HG03558 (cell line): ENCODE results near the gene LRRC1.

Experiments used
- ATAC-seq: cut with Tn5 transposase; IDR thresholded peaks from one replicate; pipeline ENCODE4 v1.9.1; 2021; ENCODE audit warnings: moderate number of reproducible peaks; ENCODE audit not compliant: unreplicated experiment; ENCODE audit errors: extremely low read depth

Gene LRRC1

DNA sequence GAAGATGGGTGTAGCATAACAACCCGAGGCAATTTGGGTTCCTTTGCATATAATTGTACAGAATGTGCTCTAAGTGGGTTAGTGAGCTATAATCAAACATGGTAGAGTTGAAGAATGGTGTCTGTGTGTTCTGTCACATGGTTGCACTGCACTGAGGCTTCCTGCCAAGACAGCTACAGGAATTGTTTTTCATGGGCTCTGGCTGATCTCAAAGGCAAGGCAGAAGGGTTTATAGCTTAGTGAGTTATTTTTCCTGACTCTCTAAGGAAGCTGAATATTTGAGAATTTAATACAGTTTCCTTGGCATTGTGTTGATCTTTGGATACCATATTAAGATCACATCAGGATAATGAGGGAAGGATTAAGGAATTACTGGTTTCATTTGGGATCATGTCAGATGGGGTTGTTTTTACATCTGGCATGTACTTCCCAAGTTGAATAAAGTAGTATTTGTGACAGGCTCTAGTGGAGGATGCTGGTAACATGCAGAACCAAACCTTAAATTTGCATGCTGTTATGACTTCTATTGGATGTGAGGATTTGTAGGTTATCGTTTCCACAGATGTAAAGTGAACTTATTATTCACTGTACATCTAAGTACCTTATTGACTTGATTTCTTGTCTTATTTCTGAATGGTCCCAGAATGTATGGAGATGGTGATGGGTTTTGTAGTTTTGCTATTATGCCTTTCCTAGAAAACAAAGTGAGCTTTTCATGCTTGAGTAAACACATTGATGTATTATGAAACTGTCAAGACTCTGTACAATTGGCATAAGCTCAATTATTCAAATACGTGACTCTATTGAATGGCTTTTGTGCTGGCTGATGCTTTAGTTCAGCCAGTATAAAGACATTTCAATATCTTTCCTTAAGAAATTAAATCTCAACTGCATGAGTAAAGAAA is 43.3 kb downstream of the LRRC1 start:
- ATAC-seq: no peak

DNA sequence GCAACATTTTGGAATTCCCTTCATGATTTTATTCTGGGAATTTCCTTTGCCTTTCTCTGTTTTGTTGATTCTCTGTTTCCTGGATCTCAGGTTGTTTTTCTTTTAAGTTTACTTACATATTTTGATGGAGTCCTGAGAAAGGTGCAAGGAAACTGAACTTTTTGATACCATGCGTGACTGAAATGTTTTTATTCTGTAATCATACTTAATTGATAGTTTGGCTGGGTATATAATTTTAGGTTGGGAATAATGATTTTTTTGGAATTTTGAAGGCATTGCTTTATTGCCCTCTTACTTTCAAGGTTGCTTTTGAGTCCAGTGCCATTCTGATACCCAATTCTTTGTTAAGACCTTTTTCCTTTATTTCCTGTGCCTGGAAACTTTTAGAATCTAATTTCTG is 45.2 kb downstream of the LRRC1 start:
- no peak for ATAC-seq

GRCh38 chr6:53845280-53846195 is 50.7 kb downstream of the LRRC1 start:
- no peak for ATAC-seq

GRCh38 chr6:53846250-53846649 is 51.4 kb downstream of the LRRC1 start:
- no peak for ATAC-seq

DNA sequence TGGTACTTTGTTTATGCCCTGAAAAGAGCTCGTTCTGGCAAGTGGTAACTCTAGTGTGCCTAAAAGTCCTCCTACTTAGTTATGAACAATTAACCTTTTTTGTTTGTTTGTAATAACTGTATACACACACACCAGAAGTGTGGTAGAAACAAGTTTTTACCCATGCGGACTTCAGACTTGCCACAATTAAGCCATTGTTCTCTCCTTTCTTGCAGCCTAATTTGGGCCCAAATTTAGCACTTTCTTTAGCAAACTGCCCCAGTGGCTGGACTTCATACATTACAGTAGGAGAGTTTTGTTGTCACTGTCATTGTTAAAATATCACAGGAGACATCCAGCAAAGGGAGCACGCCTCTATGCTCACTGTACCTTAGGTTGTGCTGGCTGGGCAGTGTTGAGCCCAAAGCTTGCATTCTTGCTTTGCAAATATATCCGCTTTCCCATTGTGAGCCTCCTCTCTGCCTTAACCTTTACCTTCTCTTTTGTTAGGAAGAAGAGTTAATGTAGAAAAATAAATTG is 53.0 kb downstream of the LRRC1 start:
- ATAC-seq: no peak

GRCh38 chr6:53850527-53850926 is 55.7 kb downstream of the LRRC1 start:
- no peak for ATAC-seq

- ATAC-seq: no peak
These were observed 56.8 kb downstream of the LRRC1 start for GRCh38 chr6:53851561-53851960.

DNA sequence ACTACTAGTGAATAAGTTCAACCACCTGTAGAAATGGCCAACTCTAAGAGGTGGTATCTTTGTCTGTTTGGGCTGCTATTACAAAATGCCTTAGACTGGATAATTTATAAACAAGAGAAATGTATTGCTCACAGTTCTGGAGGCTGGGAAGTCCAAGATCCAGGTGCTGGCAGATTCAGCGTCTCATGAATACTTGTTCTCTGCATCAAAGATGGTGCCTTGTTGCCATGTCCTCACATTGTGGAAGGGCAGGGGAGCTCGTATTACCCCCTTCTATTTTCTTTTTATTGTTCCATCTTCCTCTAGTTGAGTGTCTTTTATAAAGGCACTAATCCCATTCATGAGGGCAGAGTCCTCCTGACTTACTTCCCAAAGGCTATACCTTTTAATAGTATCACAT is 58.0 kb downstream of the LRRC1 start:
- no peak for ATAC-seq

- ATAC-seq: peak; percentile 93
These were observed 60.2 kb downstream of the LRRC1 start for GRCh38 chr6:53854843-53855567.

GRCh38 chr6:53855940-53856339 is 61.1 kb downstream of the LRRC1 start:
- no peak for ATAC-seq

DNA sequence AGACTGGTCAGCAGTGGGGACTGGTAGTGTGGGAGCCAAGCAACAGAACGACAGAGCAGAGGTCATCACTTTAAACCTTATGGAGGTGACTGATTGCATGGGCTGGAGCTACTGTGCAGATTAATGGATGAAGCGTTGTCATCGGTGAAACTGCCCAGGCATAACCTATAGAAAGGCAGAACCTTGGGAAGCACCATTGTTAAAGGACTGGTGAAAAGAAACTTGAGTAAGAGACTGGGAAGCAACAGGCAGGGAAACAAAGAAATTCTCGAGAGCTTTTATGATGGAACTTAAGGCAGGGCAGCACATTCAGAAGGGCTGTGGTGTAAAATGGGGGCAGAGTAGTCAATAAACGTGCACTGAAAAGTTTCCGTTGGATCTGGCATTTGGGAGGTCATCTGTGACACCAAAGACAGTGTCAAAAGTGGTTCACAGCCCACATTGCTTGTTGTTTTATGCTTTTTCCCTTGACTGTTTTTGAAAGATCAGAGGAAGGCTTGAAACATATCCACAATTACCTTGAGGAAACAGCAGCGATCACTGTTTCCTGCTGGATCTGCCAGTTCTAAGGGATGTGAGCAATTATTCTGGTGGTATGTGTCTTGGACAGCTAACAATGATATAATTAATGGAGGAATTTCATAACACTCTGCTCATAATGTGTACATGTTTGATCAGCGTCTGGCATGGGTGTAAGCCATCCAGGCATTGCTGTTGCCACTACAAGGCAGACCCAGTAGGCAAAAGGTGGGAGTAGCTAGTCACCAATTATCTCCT is 62.7 kb downstream of the LRRC1 start:
- no peak for ATAC-seq

GRCh38 chr6:53858196-53858595 is 63.4 kb downstream of the LRRC1 start:
- no peak for ATAC-seq

DNA sequence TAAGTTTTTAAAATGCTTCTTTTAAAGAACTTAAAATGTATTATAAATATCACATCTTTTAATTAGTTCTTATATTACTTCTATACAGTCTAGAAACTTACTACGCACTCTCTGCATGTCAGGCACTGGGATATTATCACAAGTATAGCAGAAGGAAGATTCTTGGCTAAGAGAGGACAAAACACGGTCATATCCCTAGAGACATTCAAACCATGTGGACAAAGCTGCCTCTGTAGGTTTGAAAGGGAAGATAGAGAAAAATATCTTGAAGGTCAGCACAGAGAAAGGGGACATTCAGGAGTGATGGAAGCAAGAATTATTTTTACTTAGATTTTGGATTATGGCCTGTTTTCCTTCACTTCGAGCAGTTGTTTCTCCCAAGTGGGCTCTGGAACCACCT is 64.1 kb downstream of the LRRC1 start:
- ATAC-seq: no peak

DNA sequence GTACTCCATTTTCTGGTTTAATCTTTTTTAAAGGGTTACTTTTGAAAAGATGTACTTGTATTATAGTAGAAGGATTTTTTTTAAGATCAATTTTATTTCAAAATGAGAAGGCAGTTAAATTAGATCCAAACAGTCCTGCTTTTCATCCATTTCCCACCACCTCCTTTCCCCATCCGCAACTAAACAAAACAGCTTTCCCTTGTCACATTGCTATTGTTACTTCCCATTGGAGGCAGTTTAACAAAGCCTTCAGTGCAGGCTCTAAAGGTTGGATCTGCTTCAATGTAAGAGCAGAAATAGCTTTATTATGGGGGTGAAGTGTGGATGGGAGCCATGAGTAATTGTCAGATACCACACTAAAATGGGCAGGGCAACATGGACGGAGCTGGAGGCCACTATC is 65.7 kb downstream of the LRRC1 start:
- ATAC-seq: no peak

GRCh38 chr6:53861518-53861917 is 66.7 kb downstream of the LRRC1 start:
- ATAC-seq: no peak

DNA sequence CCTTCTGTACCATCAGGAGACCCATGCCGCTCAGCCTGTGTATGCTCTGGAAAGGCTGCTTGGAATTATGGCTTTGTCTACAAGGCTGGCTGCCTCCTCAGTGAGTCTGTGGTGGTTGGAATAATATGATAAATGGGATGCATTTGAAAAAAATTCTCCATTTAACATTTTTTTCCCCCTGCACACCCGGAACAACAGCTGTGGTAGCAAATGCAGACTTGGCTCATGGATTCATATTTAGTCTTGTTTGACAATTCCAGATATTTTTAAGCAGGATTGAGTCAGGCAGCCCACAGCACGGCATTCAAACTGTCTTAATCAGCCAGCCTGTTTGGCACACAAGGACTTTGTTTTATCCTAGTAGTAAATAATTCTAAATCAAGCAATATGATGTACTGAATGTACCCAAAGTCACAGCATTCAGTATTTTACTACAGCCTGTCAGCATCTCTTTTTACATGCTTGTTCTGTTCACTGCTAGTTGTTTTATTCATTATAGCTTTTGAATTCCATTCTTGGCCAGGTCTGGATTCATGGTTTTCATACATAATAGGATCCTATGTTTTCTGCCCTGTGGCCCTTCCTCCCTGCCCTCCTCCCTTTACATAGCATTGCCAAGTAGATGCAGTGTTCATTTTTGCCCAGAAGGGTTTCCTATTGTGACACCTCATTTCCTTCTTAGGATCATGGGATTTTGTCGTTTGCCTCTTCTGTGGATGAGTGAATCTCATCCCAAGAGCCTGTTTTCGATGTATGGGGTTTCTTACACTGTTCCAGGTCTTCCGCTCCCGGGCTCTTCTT is 68.1 kb downstream of the LRRC1 start:
- no peak for ATAC-seq

GRCh38 chr6:53864781-53865180 is 70.0 kb downstream of the LRRC1 start:
- ATAC-seq: no peak

DNA sequence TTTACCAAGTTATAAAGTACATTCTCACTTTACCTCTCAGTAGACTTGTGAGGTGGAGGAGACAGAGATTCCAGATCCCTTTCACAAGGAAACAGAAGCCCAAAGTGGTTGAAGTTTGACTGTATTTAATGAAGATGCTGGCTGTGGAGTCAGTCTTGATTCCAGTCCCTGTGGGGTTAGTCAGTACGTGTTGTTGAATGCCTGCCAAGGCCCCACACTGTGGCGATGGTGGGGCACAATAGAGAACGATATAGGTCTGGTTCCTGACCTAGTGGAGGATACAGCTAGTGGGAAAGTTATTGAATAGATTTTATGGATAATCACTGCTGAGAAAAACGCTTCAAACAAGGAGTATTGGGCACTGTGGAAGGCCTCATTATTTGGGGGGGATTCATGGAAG is 71.4 kb downstream of the LRRC1 start:
- no peak for ATAC-seq

GRCh38 chr6:53868626-53869025 is 73.8 kb downstream of the LRRC1 start:
- ATAC-seq: no peak
